GM12878 (cell line): ENCODE results near the gene LMO3. TPM values are rescaled to one million over a fixed set of nuclear protein-coding genes. Genes with fewer than 3 reads are reported as not detected.
A peak's percentile ranks its signal among the peaks of the same experiment; 100 is the strongest.

Source experiments
- ATAC-seq: fragments of 200-7000 bp; cut with Tn5 transposase; 3 replicates; pipeline ENCODE4 v1.9.1; 2020; ENCODE audit warnings: mild to moderate bottlenecking, moderate library complexity
- BruUV-seq: library from RNA; stranded (reverse); fragments of 400-500 nt; replicated peaks from 2 replicates; lab custom pipeline; 2021; lab: Mats Ljungman, UMichigan
- CTCF ChIA-PET: fragments of 300-600 bp; sonication (Branson Sonifier 250); formaldehyde crosslinking; extraction: SDS; loops from one replicate; lab custom pipeline; 2021; ENCODE audit warnings: inconsistent platforms; lab: Yijun Ruan, JAX
- POLR2A ChIA-PET: fragments of 350-600 bp; formaldehyde crosslinking; extraction: SDS; loops from one replicate; lab custom pipeline; 2021; ENCODE audit warnings: inconsistent platforms; lab: Charles Lee
- RAD21 ChIA-PET: fragments of 300-600 bp; sonication (Branson Sonifier 250); formaldehyde crosslinking; loops from one replicate; lab custom pipeline; 2023; ENCODE audit warnings: antibody characterized with exemption; ENCODE audit not compliant: unreplicated experiment; lab: Charles Lee
- SMC1A ChIA-PET: fragments of 300-600 bp; sonication (Branson Sonifier 250); formaldehyde crosslinking; loops from one replicate; lab custom pipeline; 2023; ENCODE audit not compliant: unreplicated experiment, uncharacterized antibody; lab: Charles Lee
- DNase-seq: peaks from one replicate; pipeline ENCODE4 v3.0.0-alpha.2; 2011; ENCODE audit warnings: low read depth, low spot score
- FAIRE-seq: peaks from 3 replicates; lab custom pipeline; 2011; peaks lifted over from hg19 to GRCh38; lab: Jason Lieb, UNC
- H2AFZ ChIP-seq: 2 replicates; pipeline ENCODE4 v1.6.0; 2011; ENCODE audit warnings: low read depth, low read length, control low read depth; ENCODE audit not compliant: control insufficient read depth
- H3K27ac ChIP-seq: 2 replicates; pipeline ENCODE4 v1.5.1; 2011; ENCODE audit warnings: control low read depth; ENCODE audit not compliant: control insufficient read depth, insufficient read depth
- H3K27me3 ChIP-seq, 2 experiments: replicated peaks in 1 of 2; 2 replicates each; pipeline versions ENCODE4 v1.6.0 to v1.6.1; 2011; ENCODE audit warnings: low read length in 1 of 2; ENCODE audit not compliant: control insufficient read depth in 2 of 2, insufficient read depth in 2 of 2
- H3K36me3 ChIP-seq, 2 experiments: 2 replicates each; pipeline ENCODE4 v1.5.1; 2011; ENCODE audit warnings: low read length in 1 of 2; ENCODE audit not compliant: control insufficient read depth in 2 of 2, insufficient read depth in 2 of 2
- H3K4me1 ChIP-seq: 2 replicates; pipeline ENCODE4 v1.6.1; 2011; ENCODE audit warnings: mild to moderate bottlenecking, low read length, moderate library complexity, mixed read lengths; ENCODE audit not compliant: control insufficient read depth, insufficient read depth
- H3K4me2 ChIP-seq: 2 replicates; pipeline ENCODE4 v1.6.0; 2011; ENCODE audit warnings: control low read depth; ENCODE audit not compliant: control insufficient read depth, insufficient read depth
- H3K4me3 ChIP-seq: fragments of 200-600 bp; sonication (generic); 2 replicates; pipeline ENCODE4 v1.5.1; 2016
- H3K79me2 ChIP-seq: 2 replicates; pipeline ENCODE4 v1.6.0; 2011; ENCODE audit warnings: low read length; ENCODE audit not compliant: control insufficient read depth, insufficient read depth
- H3K9ac ChIP-seq: 2 replicates; pipeline ENCODE4 v1.8.0; 2011; ENCODE audit warnings: low read length, control low read depth, mixed read lengths; ENCODE audit not compliant: control insufficient read depth, insufficient read depth
- H3K9me3 ChIP-seq: replicated peaks from 3 replicates; pipeline ENCODE4 v1.5.1; 2011; ENCODE audit warnings: mild to moderate bottlenecking, low read length; ENCODE audit not compliant: control insufficient read depth, insufficient read depth
- H4K20me1 ChIP-seq: 2 replicates; pipeline ENCODE4 v1.6.0; 2011; ENCODE audit not compliant: control insufficient read depth, insufficient read depth
- MLLT1 ChIP-seq: fragments of 450-650 bp; IDR thresholded peaks from 2 replicates; pipeline ENCODE4 v1.6.1; 2016; ENCODE audit warnings: mild to moderate bottlenecking
- NBN ChIP-seq: fragments of 450-650 bp; IDR thresholded peaks from 2 replicates; pipeline ENCODE4 v1.6.1; 2016
- NR2C1 ChIP-seq: fragments of 450-650 bp; IDR thresholded peaks from 2 replicates; pipeline ENCODE4 v1.6.1; 2017; ENCODE audit warnings: antibody characterized with exemption, mild to moderate bottlenecking, moderate library complexity
- SPI1 ChIP-seq: IDR thresholded peaks from 2 replicates; pipeline ENCODE4 v1.6.1; 2011; ENCODE audit warnings: low read depth, mild to moderate bottlenecking, low read length, moderate library complexity, borderline replicate concordance; ENCODE audit not compliant: insufficient read depth
- WGBS: methylation state at CpG from one replicate; pipeline ENCODE4 v1.1.6; 2016; ENCODE audit warnings: low lambda C conversion rate; ENCODE audit not compliant: insufficient replicate concordance, insufficient coverage; ENCODE audit errors: missing lambda C conversion rate; 5-methylcytosine and 5-hydroxymethylcytosine counted together
- in situ Hi-C: fragments of 300-500 bp; cut with MboI; formaldehyde crosslinking; loops from 9 replicates; pipeline ENCODE4 v1.14.3; 2018; ENCODE audit warnings: mixed read lengths
- intact Hi-C: fragments of 100-400 bp; cut with micrococcal nuclease; formaldehyde crosslinking; loops from one replicate; pipeline ENCODE4 v1.14.2; 2022; ENCODE audit not compliant: unreplicated experiment
- polyA plus RNA-seq, 11 experiments: library from polyadenylated mRNA; depleted of rRNA in 4 of 11; unstranded in 6 of 11; stranded (reverse) in 5 of 11; fragments of >200 nt; fragmentation: Nextera tagmentation in 4 of 11; fragmentation: Illumina TruSeq in 1 of 11; extraction: Ambion mirVana in 4 of 11; extraction: Trizol in 1 of 11; gene quantifications; 1 replicate in 1 of 11; 2 replicates in 10 of 11; pipeline versions ENCODE4 v1.2.1 to v1.2.3, GENCODE V29; 2011 to 2016; ENCODE audit warnings: inconsistent platforms in 2 of 11, missing spikeins in 2 of 11, low read depth in 1 of 11
- total RNA-seq, 4 experiments: library from RNA; depleted of rRNA in 3 of 4; stranded (reverse); fragments of >200 nt in 3 of 4; fragmentation: Illumina TruSeq in 1 of 4; extraction: Trizol in 1 of 4; gene quantifications; 2 replicates each; pipeline versions ENCODE4 v1.2.1 to v1.2.3, GENCODE V29; 2013 to 2021

LMO3 gene
- total and polyA plus RNA-seq, 10 of the 15 experiments (the other 5 are each of a cell fraction or from before 2014, with no cell fraction given) = 1.6 to 13.5 (median 1.9) TPM

GRCh38 chr12:16606991-16607390, 1.0 kb upstream of the LMO3 start:
- DNase-seq = no peak
- ATAC-seq = 0 out of 3 replicates have a peak, but pooled peaks have one; percentile 7
- no peak overlapping the region for H3K9ac ChIP-seq
- TF ChIP-seq SPI1 = no peak
- no peak for TF ChIP-seq NR2C1
- TF ChIP-seq MLLT1 = 0 out of 2 replicates have a peak, but pooled peaks have one; percentile 21
- TF ChIP-seq NBN = 0 out of 2 replicates have a peak, but pooled peaks have one; percentile 26
- H3K79me2 ChIP-seq = no peaks in the 10 kb centered on the region
- H3K9me3 ChIP-seq = no peaks in the 10 kb centered on the region
- ChIA-PET RAD21 (interaction anchor here (0.7 to 2.6 kb wide), 11 partner anchors 11 to 229 kb away, joined by 3 to 16 read pairs (median 3); no protein-coding TSS in a partner anchor), POLR2A (interaction anchor here (0.5 to 1.6 kb wide), 4 partner anchors 10 to 84 kb away, joined by 3 to 5 read pairs (median 4); no protein-coding TSS in a partner anchor), CTCF (interaction anchor here (0.9 to 2.1 kb wide), 6 partner anchors 10 to 250 kb away, joined by 3 to 7 read pairs (median 4); no protein-coding TSS in a partner anchor), SMC1A (interaction anchor here (0.6 to 10.4 kb wide), 28 partner anchors 7 to 381 kb away, joined by 3 to 121 read pairs (median 4); no protein-coding TSS in a partner anchor)
- peak overlapping the region; percentile 50; the same call in 1 of the 2 replicates for H3K4me2 ChIP-seq
- WGBS = 63% methylated on average over 6 of the region's 6 CpGs
- peaks cover 0 to 2% of the 10 kb centered on the region in 2 experiments; a peak in 2 of 4 replicates for H3K27me3 ChIP-seq
- in situ Hi-C loops = no loop called here
- FAIRE-seq = no peak
- no peak overlapping the region for H3K4me3 ChIP-seq
- no peaks in the 10 kb centered on the region for H3K36me3 ChIP-seq
- no peaks in the 10 kb centered on the region for H4K20me1 ChIP-seq
- intact Hi-C loops = no loop called here
- no peak overlapping the region for H2AFZ ChIP-seq
- peaks cover 4% of the 10 kb centered on the region; the same call in 1 of the 2 replicates for H3K4me1 ChIP-seq
- no TSS peak for BruUV-seq
- H3K27ac ChIP-seq = no peak overlapping the region
